ENCODE results near the gene RBBP8NL. TPM values are rescaled to one million over a fixed set of nuclear protein-coding genes. Genes with fewer than 3 reads are reported as not detected.

Gene RBBP8NL
- polyA plus RNA-seq, 2 of the 4 experiments (the other 2 are of a cell fraction) = not detected

DNA sequence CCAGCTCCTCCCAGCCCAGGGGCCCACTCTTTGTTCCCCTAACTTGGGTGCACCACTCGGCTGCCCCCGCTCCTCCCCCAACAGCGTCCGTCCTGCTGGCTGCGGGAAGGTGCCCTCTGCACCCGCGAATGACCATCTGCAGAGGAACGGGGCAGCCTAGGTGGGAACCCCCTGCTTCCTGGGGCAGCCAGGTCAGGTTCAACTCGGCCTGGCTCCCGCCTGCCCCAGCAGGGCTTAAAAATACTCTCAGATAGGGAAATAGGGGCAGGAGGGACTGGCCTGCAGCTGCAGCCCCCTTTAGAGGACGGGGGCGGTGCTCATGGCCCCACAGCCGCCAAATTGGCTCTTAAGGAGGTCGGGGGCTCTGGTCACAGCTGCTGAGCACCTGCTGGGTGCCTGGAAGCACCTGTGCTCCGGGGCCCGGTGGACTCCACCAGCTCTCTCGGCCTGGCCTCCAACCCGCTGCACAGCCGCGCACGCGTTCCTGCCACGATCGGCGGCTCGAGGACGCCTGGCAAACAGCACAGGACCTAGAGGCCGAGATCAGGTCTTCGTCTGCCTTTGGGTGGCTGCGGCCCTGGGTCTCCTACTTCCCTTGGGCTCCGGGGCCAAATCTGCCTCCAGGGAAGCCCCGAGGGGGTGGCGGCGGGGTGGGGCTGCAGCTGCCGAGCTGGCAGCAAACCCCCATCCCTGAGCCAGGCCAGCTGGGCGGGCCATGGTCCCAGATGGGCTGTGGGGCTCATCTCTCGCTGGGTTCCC lies 59.5 kb downstream of the RBBP8NL start:
- H3K4me2 ChIP-seq = peak overlapping the region; percentile 91
- 2% methylated on average over 12 of the region's 37 CpGs for WGBS (ENCODE audit: missing lambda C conversion rate)
- ChIA-PET CTCF (interaction anchor here (0.8 to 12.6 kb wide), 14 partner anchors 10 to 929 kb away, joined by 3 to 290 read pairs (median 6); partner anchors contain the start of genes ADRM1 and OSBPL2), POLR2A (interaction anchor here (0.5 to 5.0 kb wide), 11 partner anchors 9 to 65 kb away, joined by 3 to 61 read pairs (median 4); partner anchors contain the start of genes ADRM1 and RPS21)
- peak overlapping the region; percentile 97 to 99 for H3K27ac ChIP-seq
- peak overlapping the region; percentile 100 for H3K4me3 ChIP-seq
- TF ChIP-seq POLR2A (IDR thresholded peaks at IDR 0.05; ENCODE audit: low read length) (no peak), CBX2 (IDR thresholded peaks at IDR 0.05; ENCODE audit: borderline replicate concordance, low read depth) (no peak), HOXB13 (CRISPR knock-in tag; IDR thresholded peaks at IDR 0.05; ENCODE audit: low read depth) (0 out of 2 replicates have a peak, but pooled peaks have one; percentile 60), USF2 (IDR thresholded peaks at IDR 0.05) (no peak), KDM5A (IDR thresholded peaks at IDR 0.05) (no peak), NR3C1 (IDR thresholded peaks at IDR 0.05) (no peak), MAFK (IDR thresholded peaks at IDR 0.05; ENCODE audit: partially characterized antibody) (no peak), CEBPB (IDR thresholded peaks at IDR 0.05) (no peak), MYC (IDR thresholded peaks at IDR 0.05; ENCODE audit: borderline replicate concordance, low read length) (no peak), EHMT2 (IDR thresholded peaks at IDR 0.05; ENCODE audit: low read depth) (no peak)
- TF ChIP-seq, protein P1, sequence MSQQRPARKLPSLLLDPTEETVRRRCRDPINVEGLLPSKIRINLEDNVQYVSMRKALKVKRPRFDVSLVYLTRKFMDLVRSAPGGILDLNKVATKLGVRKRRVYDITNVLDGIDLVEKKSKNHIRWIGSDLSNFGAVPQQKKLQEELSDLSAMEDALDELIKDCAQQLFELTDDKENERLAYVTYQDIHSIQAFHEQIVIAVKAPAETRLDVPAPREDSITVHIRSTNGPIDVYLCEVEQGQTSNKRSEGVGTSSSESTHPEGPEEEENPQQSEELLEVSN (IDR thresholded peaks at IDR 0.05; ENCODE audit: borderline replicate concordance, low read depth) = peak; percentile 81
- TF ChIP-seq, protein P2, sequence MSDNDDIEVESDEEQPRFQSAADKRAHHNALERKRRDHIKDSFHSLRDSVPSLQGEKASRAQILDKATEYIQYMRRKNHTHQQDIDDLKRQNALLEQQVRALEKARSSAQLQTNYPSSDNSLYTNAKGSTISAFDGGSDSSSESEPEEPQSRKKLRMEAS (IDR thresholded peaks at IDR 0.05) = peak; percentile 87
- DNase-seq (ENCODE audit: low read depth in 1 of 2, low spot score in 1 of 2) (peak in 1 of 2 experiments; percentile 71), FAIRE-seq (no peak), ATAC-seq (peak; percentile 7 to 9; a peak in 2 of 6 replicates)
- H3K9me3 ChIP-seq = no peaks in the 10 kb centered on the region
- peaks cover 59% of the 10 kb centered on the region for H3K4me1 ChIP-seq

GRCh38 chr20:62367136-62367632 lies 60.2 kb downstream of the RBBP8NL start, which contains the start of gene LAMA5:
LAMA5 (minus strand) TSS chr20:62367312; CDS start chr20:62367245, 67 bp downstream.
- FAIRE-seq (no peak), DNase-seq (ENCODE audit: low read depth in 1 of 2, low spot score in 1 of 2) (peak in 1 of 2 experiments; percentile 61)

More at GRCh38 chr20:62367136-62367632, 60.2 kb downstream of the RBBP8NL start, which contains the start of gene LAMA5:
- TF ChIP-seq SMC3 (IDR thresholded peaks at IDR 0.05) (0 out of 3 replicates have a peak, but pooled peaks have one; percentile 7), EP300 (IDR thresholded peaks at IDR 0.05) (peak in 1 of 2 experiments; percentile 23; a peak in 1 of 5 replicates), HEYL (CRISPR knock-in tag; IDR thresholded peaks at IDR 0.05) (no peak), MYC (IDR thresholded peaks at IDR 0.05; ENCODE audit: borderline replicate concordance, low read length) (no peak), JUNB (IDR thresholded peaks at IDR 0.05) (0 out of 2 replicates have a peak, but pooled peaks have one; percentile 31), POLR2A (IDR thresholded peaks at IDR 0.05; ENCODE audit: low read length) (peak; percentile 67), ZSCAN20 (CRISPR knock-in tag; IDR thresholded peaks at IDR 0.05) (no peak), JUN (IDR thresholded peaks at IDR 0.05) (peak; percentile 69 to 79; a peak in 4 of 5 replicates)
- TF ChIP-seq, protein P3, sequence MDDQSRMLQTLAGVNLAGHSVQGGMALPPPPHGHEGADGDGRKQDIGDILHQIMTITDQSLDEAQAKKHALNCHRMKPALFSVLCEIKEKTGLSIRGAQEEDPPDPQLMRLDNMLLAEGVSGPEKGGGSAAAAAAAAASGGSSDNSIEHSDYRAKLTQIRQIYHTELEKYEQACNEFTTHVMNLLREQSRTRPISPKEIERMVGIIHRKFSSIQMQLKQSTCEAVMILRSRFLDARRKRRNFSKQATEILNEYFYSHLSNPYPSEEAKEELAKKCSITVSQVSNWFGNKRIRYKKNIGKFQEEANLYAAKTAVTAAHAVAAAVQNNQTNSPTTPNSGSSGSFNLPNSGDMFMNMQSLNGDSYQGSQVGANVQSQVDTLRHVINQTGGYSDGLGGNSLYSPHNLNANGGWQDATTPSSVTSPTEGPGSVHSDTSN (IDR thresholded peaks at IDR 0.05) = no peak
- TF ChIP-seq, protein P4, sequence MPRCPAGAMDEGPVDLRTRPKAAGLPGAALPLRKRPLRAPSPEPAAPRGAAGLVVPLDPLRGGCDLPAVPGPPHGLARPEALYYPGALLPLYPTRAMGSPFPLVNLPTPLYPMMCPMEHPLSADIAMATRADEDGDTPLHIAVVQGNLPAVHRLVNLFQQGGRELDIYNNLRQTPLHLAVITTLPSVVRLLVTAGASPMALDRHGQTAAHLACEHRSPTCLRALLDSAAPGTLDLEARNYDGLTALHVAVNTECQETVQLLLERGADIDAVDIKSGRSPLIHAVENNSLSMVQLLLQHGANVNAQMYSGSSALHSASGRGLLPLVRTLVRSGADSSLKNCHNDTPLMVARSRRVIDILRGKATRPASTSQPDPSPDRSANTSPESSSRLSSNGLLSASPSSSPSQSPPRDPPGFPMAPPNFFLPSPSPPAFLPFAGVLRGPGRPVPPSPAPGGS (IDR thresholded peaks at IDR 0.05) = peak; percentile 74; the same call in 1 of the 3 replicates
- Histone ChIP-seq H3K4me2 (peak within 1 kb of the TSS; percentile 91), H3K27ac (peak within 1 kb of the TSS; percentile 97 to 99), H3K4me3 (peak within 1 kb of the TSS; percentile 100), H3K4me1 (peaks cover 60% of the 10 kb centered on the region), H3K9me3 (no peaks in the 10 kb centered on the region)
- ChIA-PET POLR2A (interaction anchor here (0.5 to 5.0 kb wide), 5 partner anchors 10 to 62 kb away, joined by 3 to 61 read pairs (median 3); no protein-coding TSS in a partner anchor), CTCF (interaction anchor here (1.0 to 12.6 kb wide), 6 partner anchors 10 to 930 kb away, joined by 3 to 290 read pairs (median 49); no protein-coding TSS in a partner anchor)
- ATAC-seq = 0 out of 6 replicates have a peak, but pooled peaks of 1 of the 2 experiments have one; percentile 2
- WGBS (ENCODE audit: missing lambda C conversion rate) = 0% methylated on average over 6 of the region's 70 CpGs
